ENCODE results near the gene PRKCZ.

Gene PRKCZ

GRCh38 chr1:2084306-2084705 lies 34.1 kb downstream of the PRKCZ start:
- Mint-ChIP-seq H3K27ac (no peak overlapping the region), H3K4me1 (peaks cover 9% of the 10 kb centered on the region), H3K27me3 (ENCODE audit: low read depth) (peaks cover 9% of the 10 kb centered on the region), H3K4me3 (no peak overlapping the region), H3K36me3 (ENCODE audit: low read depth) (peaks cover 21% of the 10 kb centered on the region), H3K9me3 (peaks cover 8% of the 10 kb centered on the region)
- TF ChIP-seq CTCF (IDR thresholded peaks at IDR 0.05; ENCODE audit: unreplicated experiment in 3 of 3), result no peak

GRCh38 chr1:2085080-2085479 lies 34.9 kb downstream of the PRKCZ start:
- Mint-ChIP-seq H3K9me3 (peaks cover 2% of the 10 kb centered on the region), H3K27me3 (ENCODE audit: low read depth) (peaks cover 13% of the 10 kb centered on the region), H3K36me3 (ENCODE audit: low read depth) (peaks cover 18% of the 10 kb centered on the region), H3K4me3 (no peak overlapping the region), H3K27ac (no peak overlapping the region), H3K4me1 (peaks cover 9% of the 10 kb centered on the region)
- no peak for TF ChIP-seq CTCF (IDR thresholded peaks at IDR 0.05; ENCODE audit: unreplicated experiment in 3 of 3)

DNA sequence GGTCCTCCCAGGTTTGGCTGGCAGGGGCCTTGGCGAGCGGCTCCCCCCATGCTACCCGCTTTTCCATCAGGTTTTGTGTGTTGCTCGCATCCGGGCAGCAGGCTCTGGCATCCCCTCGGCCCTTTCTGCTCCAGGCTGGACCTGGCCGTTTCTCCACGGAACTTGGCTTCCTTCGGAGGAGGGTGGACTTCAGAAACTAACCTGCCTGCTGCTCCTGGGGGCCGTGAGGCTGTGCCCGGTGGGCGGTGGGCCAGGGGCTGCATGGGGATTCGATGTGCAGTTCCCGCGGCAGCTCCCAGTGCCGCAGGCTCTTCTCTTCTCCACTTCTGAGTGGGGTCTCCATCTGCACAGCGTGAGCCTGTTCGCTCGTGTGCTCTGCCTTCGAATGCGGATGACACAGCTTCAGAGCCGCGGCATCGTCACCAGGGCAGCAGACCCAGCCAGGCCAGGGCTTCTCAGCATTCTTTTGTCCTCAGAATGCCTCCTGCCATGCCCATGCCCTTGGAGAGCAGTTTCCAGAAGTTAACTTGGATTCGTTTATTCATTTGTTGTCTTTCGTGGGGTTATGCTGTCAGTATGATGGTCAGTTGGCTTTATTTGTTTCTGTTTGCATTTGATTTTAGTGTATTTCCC lies 36.4 kb downstream of the PRKCZ start:
- no peaks in the 10 kb centered on the region for H3K9me3 Mint-ChIP-seq

GRCh38 chr1:2087766-2088165 lies 37.6 kb downstream of the PRKCZ start:
- no peak for TF ChIP-seq CTCF (IDR thresholded peaks at IDR 0.05; ENCODE audit: unreplicated experiment in 3 of 3)
- peaks cover 13% of the 10 kb centered on the region for H3K4me1 Mint-ChIP-seq
- no peaks in the 10 kb centered on the region for H3K9me3 Mint-ChIP-seq
- no peak overlapping the region for H3K27ac Mint-ChIP-seq
- H3K36me3 Mint-ChIP-seq (ENCODE audit: low read depth), result no peaks in the 10 kb centered on the region
- H3K4me3 Mint-ChIP-seq, result no peak overlapping the region
- H3K27me3 Mint-ChIP-seq (ENCODE audit: low read depth), result peaks cover 15% of the 10 kb centered on the region

More for the DNA sequence above, 36.4 kb downstream of the PRKCZ start:
- peaks cover 16% of the 10 kb centered on the region for H3K27me3 Mint-ChIP-seq (ENCODE audit: low read depth)
- TF ChIP-seq CTCF (IDR thresholded peaks at IDR 0.05; ENCODE audit: unreplicated experiment in 3 of 3), result no peak
- H3K36me3 Mint-ChIP-seq (ENCODE audit: low read depth), result peaks cover 8% of the 10 kb centered on the region
- H3K27ac Mint-ChIP-seq, result no peak overlapping the region
- peaks cover 12% of the 10 kb centered on the region for H3K4me1 Mint-ChIP-seq
- H3K4me3 Mint-ChIP-seq, result no peak overlapping the region

DNA sequence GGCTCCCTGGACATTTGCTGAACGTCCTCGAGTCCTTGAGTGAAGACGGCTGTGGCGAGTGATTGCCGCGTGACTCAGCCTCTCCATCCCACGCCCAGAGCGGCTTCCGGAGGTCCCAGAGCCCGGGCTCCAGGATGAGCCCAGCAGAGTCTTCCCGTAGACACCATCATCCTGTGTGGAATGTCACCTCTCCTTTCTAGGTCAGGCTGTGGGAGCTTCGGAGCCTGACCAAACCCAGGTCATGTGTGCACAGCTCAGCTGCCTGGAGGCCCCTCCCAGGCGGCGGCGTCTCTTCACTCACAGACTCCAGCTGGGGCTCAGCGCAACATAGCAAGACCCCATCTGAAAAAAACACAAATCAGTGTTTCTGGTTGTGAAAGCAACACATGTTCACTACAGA lies 38.2 kb downstream of the PRKCZ start:
- Mint-ChIP-seq H3K9me3 (no peaks in the 10 kb centered on the region), H3K4me1 (peaks cover 13% of the 10 kb centered on the region), H3K27me3 (ENCODE audit: low read depth) (peaks cover 15% of the 10 kb centered on the region), H3K4me3 (peak overlapping the region in 1 of 3 experiments; percentile 30), H3K36me3 (ENCODE audit: low read depth) (no peaks in the 10 kb centered on the region), H3K27ac (peak overlapping the region; percentile 40 to 61 (median 59))
- no peak for TF ChIP-seq CTCF (IDR thresholded peaks at IDR 0.05; ENCODE audit: unreplicated experiment in 3 of 3)

DNA sequence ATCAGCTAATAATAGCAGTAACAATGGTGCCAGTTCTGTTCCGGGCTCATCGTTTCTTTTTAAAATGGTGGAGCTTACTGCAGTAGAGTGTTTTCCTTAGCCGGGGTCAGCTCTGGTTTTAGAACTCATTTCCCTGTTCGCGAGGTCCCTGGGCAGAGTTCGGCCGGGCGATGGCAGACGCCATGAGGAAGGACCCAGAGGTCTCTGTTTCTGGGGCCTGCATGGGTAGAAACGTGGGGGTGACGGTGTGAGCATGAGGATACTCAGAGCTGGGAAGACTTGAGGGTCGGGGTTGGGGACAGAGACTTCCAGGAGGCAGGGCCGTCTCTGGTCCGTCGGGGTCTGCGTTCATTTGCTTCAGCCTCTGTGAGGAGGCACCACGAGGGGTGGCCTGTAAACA lies 38.8 kb downstream of the PRKCZ start:
- Mint-ChIP-seq H3K9me3 (no peaks in the 10 kb centered on the region), H3K27me3 (ENCODE audit: low read depth) (peaks cover 15% of the 10 kb centered on the region), H3K27ac (peak overlapping the region; percentile 40 to 61 (median 59)), H3K4me3 (no peak overlapping the region), H3K4me1 (peaks cover 13% of the 10 kb centered on the region), H3K36me3 (ENCODE audit: low read depth) (no peaks in the 10 kb centered on the region)
- TF ChIP-seq CTCF (IDR thresholded peaks at IDR 0.05; ENCODE audit: unreplicated experiment in 3 of 3), result no peak
